DOHH2 (cell line): ENCODE measurements around the gene GATD1.

Experiments used
- H3F3A ChIP-seq: fragments of 200-600 bp; sonication (generic), shearing (Covaris generic); 2 replicates; pipeline ENCODE4 v1.6.0; 2016; ENCODE audit warnings: antibody characterized with exemption, mild to moderate bottlenecking; ENCODE audit not compliant: control insufficient read depth, insufficient read depth
- H3K27ac ChIP-seq: fragments of 200-600 bp; sonication (generic); 2 replicates; pipeline ENCODE4 v1.5.1; 2014; ENCODE audit warnings: low read depth, mild to moderate bottlenecking, low read length, moderate library complexity
- H3K27me3 ChIP-seq: fragments of 200-600 bp; sonication (generic); 2 replicates; pipeline ENCODE4 v1.6.1; 2014; ENCODE audit warnings: mild to moderate bottlenecking, low read length, mixed read lengths; ENCODE audit not compliant: control insufficient read depth
- H3K36me3 ChIP-seq: fragments of 200-600 bp; sonication (generic); 2 replicates; pipeline ENCODE4 v1.6.1; 2014; ENCODE audit warnings: mild to moderate bottlenecking, low read length, moderate library complexity, mixed read lengths; ENCODE audit not compliant: control insufficient read depth
- H3K4me1 ChIP-seq: fragments of 200-600 bp; sonication (generic); 2 replicates; pipeline ENCODE4 v1.6.1; 2014; ENCODE audit warnings: mild to moderate bottlenecking, low read length, mixed read lengths; ENCODE audit not compliant: control insufficient read depth
- H3K4me2 ChIP-seq: fragments of 200-600 bp; sonication (generic); 2 replicates; pipeline ENCODE4 v1.6.0; 2014; ENCODE audit warnings: mild to moderate bottlenecking, low read length, moderate library complexity
- H3K4me3 ChIP-seq: fragments of 200-600 bp; sonication (generic); 2 replicates; pipeline ENCODE4 v1.5.1; 2014; ENCODE audit warnings: mild to moderate bottlenecking, low read length, mixed read lengths
- H3K79me2 ChIP-seq: fragments of 200-600 bp; sonication (generic); 2 replicates; pipeline ENCODE4 v1.6.1; 2014; ENCODE audit warnings: mild to moderate bottlenecking, low read length, mixed read lengths; ENCODE audit not compliant: control insufficient read depth
- H3K9me2 ChIP-seq: fragments of 200-600 bp; sonication (generic); replicated peaks from 2 replicates; pipeline ENCODE4 v1.6.1; 2014; ENCODE audit warnings: mild to moderate bottlenecking, low read length, mixed read lengths; ENCODE audit not compliant: control insufficient read depth
- H3K9me3 ChIP-seq: fragments of 200-600 bp; sonication (generic); 2 replicates; pipeline ENCODE4 v1.6.1; 2014; ENCODE audit warnings: antibody characterized with exemption, low read length, mixed read lengths; ENCODE audit not compliant: control insufficient read depth, insufficient read depth
- H4K20me1 ChIP-seq: fragments of 200-600 bp; sonication (generic); 2 replicates; pipeline ENCODE4 v1.6.0; 2014; ENCODE audit warnings: low read depth, mild to moderate bottlenecking, antibody characterized with exemption, low read length, moderate library complexity; ENCODE audit not compliant: control insufficient read depth, insufficient read depth
- CTCF ChIP-seq: fragments of 200-600 bp; sonication (generic); IDR thresholded peaks from one replicate; pipeline ENCODE4 v1.5.1; 2014; ENCODE audit warnings: antibody characterized with exemption, mild to moderate bottlenecking, low read depth, low read length; ENCODE audit not compliant: poor library complexity, severe bottlenecking
- EZH2phosphoT487 ChIP-seq: fragments of 200-600 bp; sonication (generic); IDR thresholded peaks from 2 replicates; pipeline ENCODE4 v1.6.1; 2017; ENCODE audit warnings: borderline replicate concordance, mild to moderate bottlenecking, antibody characterized with exemption, low read length, moderate library complexity, mixed read lengths

GATD1 gene

GRCh38 chr11:802693-803466 is 25.6 kb upstream of the GATD1 start:
- peaks cover 27% of the 10 kb centered on the region for H3K79me2 ChIP-seq
- no peaks in the 10 kb centered on the region for H4K20me1 ChIP-seq
- TF ChIP-seq CTCF (no peak), EZH2phosphoT487 (no peak)
- no peaks in the 10 kb centered on the region for H3K9me3 ChIP-seq
- no peak overlapping the region for H3K4me3 ChIP-seq
- H3K4me1 ChIP-seq: peaks cover 39% of the 10 kb centered on the region
- peak overlapping the region; percentile 99; the same call in 1 of the 2 replicates for H3K4me2 ChIP-seq
- no peak overlapping the region for H3K27ac ChIP-seq
- peaks cover 53% of the 10 kb centered on the region for H3K36me3 ChIP-seq
- no peaks in the 10 kb centered on the region for H3K27me3 ChIP-seq
- peaks cover 7% of the 10 kb centered on the region for H3F3A ChIP-seq
- no peaks in the 10 kb centered on the region for H3K9me2 ChIP-seq

- TF ChIP-seq EZH2phosphoT487 (no peak), CTCF (no peak)
- no peak overlapping the region for H3K27ac ChIP-seq
- H3F3A ChIP-seq: peaks cover 6% of the 10 kb centered on the region; the same call in 1 of the 2 replicates
- H3K27me3 ChIP-seq: no peaks in the 10 kb centered on the region
- no peak overlapping the region for H3K4me2 ChIP-seq
- H3K4me3 ChIP-seq: no peak overlapping the region
- H3K79me2 ChIP-seq: peaks cover 29% of the 10 kb centered on the region
- no peaks in the 10 kb centered on the region for H3K9me2 ChIP-seq
- peaks cover 54% of the 10 kb centered on the region for H3K36me3 ChIP-seq
- H3K4me1 ChIP-seq: peaks cover 36% of the 10 kb centered on the region
- no peaks in the 10 kb centered on the region for H3K9me3 ChIP-seq
- H4K20me1 ChIP-seq: no peaks in the 10 kb centered on the region
Measured at GRCh38 chr11:802018-802617, 24.8 kb upstream of the GATD1 start.

GRCh38 chr11:801097-801780 is 24.0 kb upstream of the GATD1 start:
- H3K4me2 ChIP-seq: no peak overlapping the region
- H3K9me3 ChIP-seq: no peaks in the 10 kb centered on the region
- no peaks in the 10 kb centered on the region for H3K27me3 ChIP-seq
- TF ChIP-seq CTCF (no peak), EZH2phosphoT487 (no peak)
- peaks cover 54% of the 10 kb centered on the region for H3K36me3 ChIP-seq
- H3K9me2 ChIP-seq: no peaks in the 10 kb centered on the region
- peaks cover 4% of the 10 kb centered on the region; the same call in 1 of the 2 replicates for H4K20me1 ChIP-seq
- no peak overlapping the region for H3K27ac ChIP-seq
- peaks cover 32% of the 10 kb centered on the region for H3K79me2 ChIP-seq
- no peak overlapping the region for H3K4me3 ChIP-seq
- H3F3A ChIP-seq: peaks cover 12% of the 10 kb centered on the region; the same call in 1 of the 2 replicates
- peaks cover 44% of the 10 kb centered on the region for H3K4me1 ChIP-seq
